Tongue (tissue), 2 donors: ENCODE data around the gene R3HDML. TPM values are rescaled to one million over a fixed set of nuclear protein-coding genes. Genes with fewer than 3 reads are reported as not detected.

Experiments used
- DNase-seq: peaks from one replicate; pipeline ENCODE4 v3.0.0-alpha.2; 2015
- total RNA-seq: library from RNA; depleted of rRNA; stranded (reverse); fragments of >200 nt; gene quantifications from one replicate; pipeline ENCODE4 v1.2.3, GENCODE V29; 2014

R3HDML gene
- total RNA-seq, 1 donor from 2014 or later = not detected

GRCh38 chr20:44364068-44364467 lies 27.2 kb downstream of the R3HDML start:
- DNase-seq = no peak

- no peak for DNase-seq
Measured at GRCh38 chr20:44364780-44365179, 27.9 kb downstream of the R3HDML start.

GRCh38 chr20:44367746-44368145 lies 30.9 kb downstream of the R3HDML start:
- no peak for DNase-seq

GRCh38 chr20:44370639-44371218 lies 33.9 kb downstream of the R3HDML start:
- DNase-seq = no peak

- DNase-seq = no peak
Measured at GRCh38 chr20:44382641-44383040, 45.8 kb downstream of the R3HDML start.

GRCh38 chr20:44384423-44385027 lies 47.7 kb downstream of the R3HDML start:
- DNase-seq = peak; percentile 78

GRCh38 chr20:44388466-44389023 lies 51.7 kb downstream of the R3HDML start:
- peak; percentile 53 for DNase-seq

GRCh38 chr20:44389871-44390270 lies 53.0 kb downstream of the R3HDML start:
- no peak for DNase-seq

GRCh38 chr20:44390280-44390679 lies 53.4 kb downstream of the R3HDML start:
- DNase-seq = no peak

GRCh38 chr20:44392088-44392775 lies 55.4 kb downstream of the R3HDML start:
- DNase-seq = no peak

- no peak for DNase-seq
Measured at GRCh38 chr20:44392776-44393607, 56.1 kb downstream of the R3HDML start.

- no peak for DNase-seq
Measured at GRCh38 chr20:44393608-44394451, 57.0 kb downstream of the R3HDML start.

GRCh38 chr20:44394452-44394701 lies 57.5 kb downstream of the R3HDML start:
- DNase-seq = no peak

GRCh38 chr20:44394702-44395460 lies 58.0 kb downstream of the R3HDML start:
- DNase-seq = peak; percentile 13

- no peak for DNase-seq
Measured at GRCh38 chr20:44395461-44396340, 58.9 kb downstream of the R3HDML start.

- DNase-seq = no peak
Measured at GRCh38 chr20:44396369-44397130, 59.7 kb downstream of the R3HDML start.

GRCh38 chr20:44398335-44398734 lies 61.5 kb downstream of the R3HDML start:
- DNase-seq = no peak

GRCh38 chr20:44399446-44399845 lies 62.6 kb downstream of the R3HDML start:
- DNase-seq = no peak

- no peak for DNase-seq
Measured at GRCh38 chr20:44400671-44400969, 63.8 kb downstream of the R3HDML start.
